ENCODE measurements around the gene SEMA4G.

SEMA4G gene

GRCh38 chr10:101006593-101007098 lies 37.3 kb downstream of the SEMA4G start:
- DNase-seq (ENCODE audit: low read depth) = no peak

GRCh38 chr10:101007099-101007711 lies 37.9 kb downstream of the SEMA4G start:
- no peak for DNase-seq (ENCODE audit: low read depth)

GRCh38 chr10:101007915-101008822 lies 38.9 kb downstream of the SEMA4G start:
- DNase-seq (ENCODE audit: low read depth) = peak; percentile 22

GRCh38 chr10:101008823-101009423 lies 39.6 kb downstream of the SEMA4G start:
- DNase-seq (ENCODE audit: low read depth) = no peak

- DNase-seq (ENCODE audit: low read depth) = no peak
Observed at GRCh38 chr10:101010329-101010728, 41.0 kb downstream of the SEMA4G start.

GRCh38 chr10:101011517-101012423 lies 42.5 kb downstream of the SEMA4G start:
- DNase-seq (ENCODE audit: low read depth) = peak; percentile 34

- peak; percentile 95 for DNase-seq (ENCODE audit: low read depth)
Observed at GRCh38 chr10:101012525-101013364, 43.4 kb downstream of the SEMA4G start.

GRCh38 chr10:101013365-101013825 lies 44.1 kb downstream of the SEMA4G start:
- DNase-seq (ENCODE audit: low read depth) = no peak

- DNase-seq (ENCODE audit: low read depth) = peak; percentile 72
Observed at GRCh38 chr10:101014230-101014884, 45.1 kb downstream of the SEMA4G start.

GRCh38 chr10:101014966-101015581 lies 45.8 kb downstream of the SEMA4G start:
- peak; percentile 90 for DNase-seq (ENCODE audit: low read depth)

- DNase-seq (ENCODE audit: low read depth) = no peak
Observed at GRCh38 chr10:101015582-101015973, 46.3 kb downstream of the SEMA4G start.

GRCh38 chr10:101016814-101017213 lies 47.5 kb downstream of the SEMA4G start:
- no peak for DNase-seq (ENCODE audit: low read depth)

- DNase-seq (ENCODE audit: low read depth) = no peak
Observed at GRCh38 chr10:101018118-101018599, 48.9 kb downstream of the SEMA4G start.

GRCh38 chr10:101018600-101019439 lies 49.5 kb downstream of the SEMA4G start:
- DNase-seq (ENCODE audit: low read depth) = peak; percentile 81

Measured in EH (cell line).